HG02642 (cell line): ENCODE data around the gene CXorf66.
"Not testable (repeated sequence)": the region's sequence is repeated elsewhere in the genome, so short reads cannot be mapped to it uniquely, and the experiment has no call there.

ENCODE experiments used
- ATAC-seq: cut with Tn5 transposase; IDR thresholded peaks from one replicate; pipeline ENCODE4 v1.9.1; 2021; ENCODE audit warnings: mild to moderate bottlenecking; ENCODE audit not compliant: unreplicated experiment, poor library complexity

The CXorf66 gene, protein sequence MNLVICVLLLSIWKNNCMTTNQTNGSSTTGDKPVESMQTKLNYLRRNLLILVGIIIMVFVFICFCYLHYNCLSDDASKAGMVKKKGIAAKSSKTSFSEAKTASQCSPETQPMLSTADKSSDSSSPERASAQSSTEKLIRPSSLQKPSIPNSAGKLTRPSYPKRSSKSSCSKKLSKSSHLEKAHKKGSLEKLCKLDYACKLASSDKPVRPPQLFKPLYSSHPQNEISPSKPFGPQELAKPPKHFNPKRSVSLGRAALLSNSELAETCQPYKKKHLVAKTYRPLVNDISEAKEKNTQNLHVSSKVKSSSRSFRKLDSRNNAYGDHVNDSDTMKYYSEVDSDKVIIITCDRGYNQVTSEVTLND

DNA sequence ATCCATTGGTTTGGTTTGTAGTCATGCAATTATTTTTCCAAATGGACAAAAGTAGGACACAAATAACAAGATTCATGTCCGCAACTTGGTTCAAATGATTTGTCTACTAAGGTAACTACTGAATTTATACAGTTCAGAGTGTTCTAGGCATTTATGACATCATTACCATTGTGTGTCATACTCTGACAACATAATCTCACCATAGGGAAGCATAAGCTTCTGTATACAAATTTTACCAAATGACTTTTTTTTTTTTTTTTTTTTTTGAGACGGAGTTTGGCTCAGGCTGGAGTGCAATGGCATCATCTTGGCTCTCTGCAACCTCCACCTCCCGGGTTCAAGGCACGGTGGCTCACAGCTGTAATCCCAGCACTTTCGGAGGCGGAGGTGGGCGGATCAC, at the start of gene CXorf66:
Gene CXorf66, minus strand, starts transcription at position 101 of the 400 bp plus-strand sequence. Its CDS starts 25 bp downstream, at position 76.
- ATAC-seq: no peak

DNA sequence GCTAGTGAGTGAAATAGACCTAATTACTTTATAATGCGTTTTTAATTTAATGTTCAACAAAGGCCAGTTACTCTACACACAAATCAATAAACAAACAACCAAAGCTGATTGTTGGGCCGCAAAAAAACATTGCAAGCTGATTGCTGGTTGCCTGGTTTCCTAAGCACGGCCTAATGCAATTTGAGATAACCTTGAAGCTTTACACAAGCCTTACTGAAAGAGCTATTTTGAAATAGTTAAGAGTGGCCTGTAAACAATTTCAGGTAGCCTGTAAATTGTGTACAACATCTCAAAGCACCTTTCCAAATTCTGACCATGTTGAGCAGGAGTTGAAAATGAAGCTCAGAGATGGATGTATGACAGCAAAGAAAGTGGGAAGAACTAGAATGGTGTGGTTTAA, 17.5 kb upstream of the CXorf66 start:
- no peak for ATAC-seq

DNA sequence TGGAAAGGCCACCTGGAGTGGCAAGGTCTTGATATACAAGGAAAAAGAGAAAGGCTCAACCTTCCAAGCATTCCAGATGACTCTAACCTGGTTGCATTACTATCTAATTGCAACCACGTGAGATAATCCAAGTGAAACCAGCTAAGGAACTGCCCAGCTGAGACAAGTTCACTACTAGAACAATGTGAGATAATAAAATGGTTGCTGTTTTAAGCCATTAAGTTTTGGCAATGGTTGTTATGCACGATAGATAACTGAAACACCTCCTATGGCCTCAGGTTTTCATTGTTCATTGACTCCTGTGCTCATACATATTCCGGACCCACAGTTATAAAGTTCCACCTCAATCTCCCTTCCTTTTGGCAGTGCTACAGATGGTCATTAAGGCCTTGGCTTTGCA, 9.2 kb upstream of the CXorf66 start:
- no peak for ATAC-seq

DNA sequence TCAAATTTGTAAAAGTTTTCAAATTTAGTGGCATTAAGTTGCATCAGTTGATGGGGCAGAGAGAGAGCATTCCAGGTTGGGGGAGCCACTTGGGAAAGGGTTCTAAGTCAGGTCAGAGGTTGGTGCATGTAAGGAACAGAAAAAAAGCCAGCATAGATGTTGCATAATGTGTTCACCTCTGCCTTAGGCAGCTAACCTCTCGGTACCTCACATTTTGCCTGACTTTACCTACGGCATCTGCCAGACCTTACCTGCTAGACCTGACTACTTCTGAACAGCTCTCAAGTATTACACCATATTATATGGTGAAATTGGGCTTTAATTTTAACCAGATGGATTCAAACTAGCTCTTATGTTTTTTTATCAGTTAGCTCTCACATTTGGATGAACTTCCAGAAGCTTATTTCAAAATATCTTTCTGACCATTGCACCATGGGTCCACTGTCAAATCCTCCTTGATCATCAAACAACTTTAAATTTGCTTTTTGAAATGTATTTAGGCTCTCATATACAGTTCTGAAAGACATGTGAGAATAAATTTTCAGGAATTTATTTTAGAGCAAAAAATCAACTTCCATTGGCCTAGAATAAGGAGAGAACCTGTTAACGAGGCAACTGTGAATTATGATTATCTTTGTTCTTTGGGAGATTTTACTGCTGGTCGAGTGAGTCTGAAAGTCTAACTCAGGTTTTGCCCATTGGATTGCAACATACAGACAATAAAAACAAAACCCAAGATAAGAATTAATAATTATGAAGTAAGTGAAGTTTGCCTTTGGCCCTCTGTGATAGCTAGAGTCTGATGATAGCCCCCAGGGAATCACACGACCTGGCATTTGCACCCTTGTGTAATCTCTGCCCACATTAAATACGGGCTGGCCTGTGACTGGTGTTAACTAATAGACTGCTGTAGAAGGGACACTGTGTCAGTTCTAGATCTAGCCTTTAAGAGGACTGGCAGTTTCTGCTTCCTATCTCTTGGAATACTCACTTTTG, 7.6 kb upstream of the CXorf66 start:
- no peak for ATAC-seq

DNA sequence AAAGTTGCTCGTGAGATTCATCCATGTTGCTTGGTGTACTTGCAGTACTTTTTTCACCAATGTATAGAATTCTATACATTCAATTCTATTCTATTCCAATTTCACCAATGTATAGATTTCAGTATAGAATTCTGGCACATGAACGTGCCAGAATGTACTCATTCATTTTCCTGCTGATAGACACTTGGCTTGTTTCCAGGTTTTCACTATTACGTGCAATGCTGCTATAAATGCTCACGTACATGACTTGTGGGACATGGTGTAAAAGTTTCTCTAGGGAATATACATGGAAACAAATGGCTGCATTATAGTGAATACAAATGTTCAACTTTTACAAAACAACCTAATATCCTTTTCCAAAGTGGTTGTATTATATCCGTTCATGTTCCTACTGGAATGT, 6.8 kb upstream of the CXorf66 start:
- ATAC-seq: no peak

DNA sequence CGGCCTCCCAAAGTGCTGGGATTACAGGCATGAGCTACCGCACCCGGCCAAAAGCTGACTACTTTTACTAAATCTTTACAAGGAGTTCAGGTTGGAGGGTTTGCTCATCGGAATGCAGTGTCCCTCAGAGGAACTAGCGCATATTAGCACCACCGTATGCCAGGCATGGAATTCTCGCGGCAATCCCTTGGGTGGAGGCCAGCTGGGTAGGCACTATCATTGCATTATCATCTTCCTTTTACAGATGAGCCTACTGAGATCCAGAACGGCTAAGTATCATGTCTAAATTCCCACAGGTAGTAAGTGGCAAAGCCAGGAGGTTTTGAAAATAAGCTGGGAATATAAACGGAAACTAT, 6.1 kb upstream of the CXorf66 start:
- ATAC-seq: no peak

DNA sequence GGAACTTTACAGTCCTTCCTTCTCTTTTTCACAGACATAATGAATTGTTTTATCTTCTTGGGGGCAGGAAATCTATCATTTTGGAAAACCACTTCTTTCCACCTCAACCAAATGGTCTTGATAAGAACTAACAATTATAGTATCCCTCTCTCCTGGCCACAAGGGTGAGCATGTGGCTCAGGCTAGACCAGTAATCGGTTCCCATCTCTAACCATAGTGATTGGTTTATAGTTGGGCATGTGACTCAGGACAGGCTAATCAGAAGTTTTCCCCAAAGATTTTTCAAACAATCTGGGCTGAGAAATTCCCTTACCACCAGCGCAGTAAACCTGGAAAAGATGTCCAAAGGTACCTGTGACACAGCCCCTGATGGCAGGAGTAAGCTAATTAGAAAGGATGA, 4.0 kb upstream of the CXorf66 start:
- ATAC-seq: no peak

DNA sequence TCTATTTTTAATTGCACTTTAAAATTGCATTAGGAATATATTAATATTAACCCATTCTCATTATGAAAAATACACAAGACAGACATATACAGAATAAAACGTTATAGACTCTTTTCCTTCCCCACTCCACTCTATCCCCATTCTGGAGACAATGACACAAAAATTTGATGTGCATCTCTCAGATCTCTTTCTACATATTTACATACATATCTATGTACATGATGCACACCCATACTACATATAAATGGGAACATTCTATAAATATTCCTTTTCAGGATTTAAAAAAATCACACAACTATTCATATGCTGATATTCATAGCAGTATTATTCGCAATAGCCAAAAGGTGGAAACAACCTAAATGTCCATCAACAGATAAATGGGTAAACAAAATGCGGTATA, 2.4 kb upstream of the CXorf66 start:
- ATAC-seq: no peak

DNA sequence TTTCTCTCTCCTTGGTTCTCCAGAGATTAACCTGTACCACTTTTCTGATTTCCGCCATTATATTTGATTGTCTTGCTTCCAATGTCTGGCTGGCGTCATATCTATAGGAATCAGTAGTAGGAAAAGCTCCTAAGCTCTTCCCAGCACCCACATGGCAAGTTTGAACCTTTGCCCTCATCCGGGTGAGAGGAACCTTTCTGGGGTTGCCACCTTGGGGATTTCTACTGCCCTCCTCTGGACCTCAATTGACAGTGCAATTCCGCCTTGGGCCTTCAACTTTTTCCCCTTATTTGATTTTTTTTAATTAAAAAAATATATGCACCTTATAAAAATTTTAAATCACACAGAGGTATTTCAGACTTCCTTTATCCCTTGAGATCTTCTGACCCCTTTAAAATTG, 2.0 kb upstream of the CXorf66 start:
- ATAC-seq: no peak

DNA sequence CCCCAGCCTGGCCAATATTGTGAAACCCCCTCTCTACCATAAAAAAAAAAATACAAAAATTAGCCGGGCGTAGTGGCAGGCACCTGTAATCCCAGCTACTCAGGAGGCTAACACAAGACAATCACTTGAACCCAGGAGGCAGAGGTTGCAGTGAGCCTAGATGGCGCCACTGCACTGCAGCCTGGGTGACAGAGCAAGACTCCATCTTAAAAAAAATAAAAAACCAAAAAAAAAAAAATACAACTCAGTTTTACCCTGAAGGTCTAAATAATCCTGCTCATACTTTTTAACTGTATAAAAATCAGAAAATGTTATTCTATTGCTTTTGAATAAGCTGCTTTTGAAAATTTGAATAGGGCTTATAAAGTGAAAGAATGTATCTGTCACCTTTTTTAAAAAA, 838 bp upstream of the CXorf66 start:
- ATAC-seq: not testable (repeated sequence)

DNA sequence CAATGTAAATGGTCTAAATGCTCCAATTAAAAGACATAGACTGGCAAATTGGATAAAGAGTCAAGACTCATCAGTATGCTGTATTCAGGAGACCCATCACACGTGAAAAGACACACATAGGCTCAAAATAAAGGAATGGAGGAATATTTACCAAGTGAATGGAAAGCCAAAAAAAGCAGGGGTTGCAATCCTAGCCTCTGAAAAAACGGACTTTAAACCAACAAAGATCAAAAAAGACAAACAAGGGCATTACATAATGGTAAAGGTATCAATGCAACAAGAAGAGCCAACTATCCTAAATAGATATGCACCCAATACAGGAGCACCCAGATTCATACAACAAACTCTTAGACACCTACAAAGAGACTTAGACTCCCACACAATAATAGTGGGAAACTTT, 4.2 kb downstream of the CXorf66 start:
- not testable (repeated sequence) for ATAC-seq

DNA sequence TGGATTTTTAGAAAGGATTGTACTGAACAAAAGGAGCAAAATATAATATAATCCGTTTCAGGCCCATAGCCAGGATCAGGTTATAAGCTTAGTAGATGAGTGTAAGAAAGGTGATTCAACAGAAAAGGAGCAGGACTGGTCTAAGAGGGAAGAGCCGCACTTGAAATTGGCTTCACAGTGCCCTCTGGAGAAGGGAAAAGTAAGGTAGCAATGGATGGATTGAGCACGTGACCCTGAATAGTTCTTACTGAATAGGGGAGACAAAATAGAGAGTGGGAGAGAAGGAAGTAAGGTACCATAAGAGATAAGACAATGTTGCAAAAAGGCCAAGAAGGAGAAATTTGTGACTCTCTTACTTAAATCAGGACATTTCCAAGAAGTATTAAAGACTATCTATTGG, 15.6 kb downstream of the CXorf66 start:
- no peak for ATAC-seq

DNA sequence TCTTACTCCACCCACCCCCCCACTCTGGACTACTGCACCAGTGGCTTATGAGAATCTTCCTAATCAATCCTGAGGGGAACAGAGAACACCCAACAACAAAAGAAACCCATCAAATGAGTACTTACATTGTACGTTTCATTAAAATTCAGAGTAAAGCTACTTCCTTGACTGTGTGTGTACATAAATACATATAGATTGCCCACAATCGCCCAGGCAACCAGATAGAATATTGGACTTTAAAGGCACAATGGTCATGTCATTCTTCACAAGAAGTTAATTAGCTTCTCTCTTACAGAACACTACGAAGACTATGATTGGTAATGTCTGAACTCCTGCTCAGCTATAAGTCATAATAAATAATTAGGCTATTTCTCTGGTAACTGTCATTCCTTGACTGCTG, 20.2 kb downstream of the CXorf66 start:
- no peak for ATAC-seq

DNA sequence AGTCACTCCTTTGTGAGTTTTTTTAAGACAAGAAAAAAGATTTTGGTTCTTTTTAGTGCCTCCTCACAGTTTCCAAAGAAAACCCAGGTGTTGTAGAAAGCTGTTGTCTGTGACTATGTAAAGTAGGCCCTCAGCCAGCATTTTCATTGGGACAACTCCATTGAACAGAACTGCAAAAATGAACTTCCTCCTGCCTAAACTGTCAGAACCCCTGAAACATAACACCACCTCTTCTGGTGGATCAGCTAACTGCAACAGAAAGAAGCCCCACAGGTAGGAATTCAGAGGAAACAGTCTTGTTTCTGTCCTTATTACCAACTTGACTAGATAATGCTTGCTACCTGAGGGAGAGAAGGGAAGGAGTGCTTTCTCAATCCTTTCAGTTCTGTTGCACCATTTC, 29.1 kb downstream of the CXorf66 start:
- no peak for ATAC-seq

DNA sequence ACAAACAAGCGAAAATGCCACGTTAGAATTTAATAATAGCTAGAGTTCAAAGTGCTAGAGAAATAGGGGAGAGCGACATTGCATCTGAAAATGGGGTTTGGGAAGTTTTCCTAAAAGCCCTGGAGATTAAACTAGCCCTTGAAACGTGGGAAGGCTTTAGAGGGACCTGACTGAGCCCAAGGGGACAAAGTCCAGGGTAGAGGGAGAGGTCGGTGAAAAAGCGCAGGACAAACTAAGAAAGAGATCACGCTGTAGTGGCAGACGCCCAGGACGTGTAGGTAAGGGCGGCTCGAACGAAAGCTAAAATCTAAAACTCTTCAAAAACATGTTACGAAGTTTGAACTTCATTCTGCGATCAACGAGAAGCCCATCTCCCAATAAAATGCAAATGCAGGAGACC, 31.4 kb downstream of the CXorf66 start:
- ATAC-seq: no peak

DNA sequence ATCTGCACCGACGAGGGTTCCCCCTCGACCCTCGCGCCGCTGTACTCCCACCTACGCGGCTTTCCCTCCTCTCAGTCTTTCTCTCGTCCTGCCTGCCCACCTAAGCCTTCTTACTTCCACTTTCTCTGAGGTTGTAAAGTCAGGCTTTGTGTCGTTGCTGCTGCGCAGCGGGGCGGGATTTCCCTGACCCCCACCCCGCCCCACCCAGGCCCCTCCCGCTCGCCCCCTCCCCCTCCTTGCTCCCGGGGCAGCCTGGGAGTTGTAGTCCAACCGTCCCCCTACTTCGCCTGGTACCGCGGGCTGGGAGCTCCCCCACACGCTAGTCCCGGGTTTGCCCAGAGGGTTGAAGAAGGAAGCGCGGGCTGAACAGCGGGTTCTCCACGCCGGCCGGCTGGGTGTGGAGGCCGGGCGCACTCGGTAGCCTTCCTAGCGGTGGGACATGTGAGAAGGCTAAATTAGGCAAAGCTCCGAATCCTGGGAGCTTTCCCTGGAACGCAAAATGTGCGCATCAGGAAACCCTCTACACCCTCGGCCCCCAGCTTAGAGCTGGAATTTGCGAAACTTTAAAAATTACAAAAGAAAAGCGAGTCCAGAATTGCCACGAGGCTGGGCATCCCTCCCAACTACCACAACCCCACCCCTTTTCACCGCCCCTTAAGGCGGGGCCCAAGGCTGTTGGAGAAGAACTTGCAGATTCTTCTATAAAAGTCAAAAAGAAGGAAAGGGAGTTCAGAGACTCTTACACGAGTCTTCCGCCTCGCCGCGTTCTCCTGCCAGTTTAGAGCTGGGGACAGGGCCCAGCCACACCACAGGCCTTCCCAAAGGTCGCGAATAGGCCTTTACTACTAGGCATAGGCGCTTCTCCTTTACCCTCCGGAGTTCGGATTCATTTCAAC, 32.2 kb downstream of the CXorf66 start, which contains the start of gene ATP11C:
Gene ATP11C, minus strand, starts transcription at position 153 of the 896 bp plus-strand sequence. CDS start 1,011 bp downstream, outside the sequence.
- ATAC-seq: peak; percentile 83

DNA sequence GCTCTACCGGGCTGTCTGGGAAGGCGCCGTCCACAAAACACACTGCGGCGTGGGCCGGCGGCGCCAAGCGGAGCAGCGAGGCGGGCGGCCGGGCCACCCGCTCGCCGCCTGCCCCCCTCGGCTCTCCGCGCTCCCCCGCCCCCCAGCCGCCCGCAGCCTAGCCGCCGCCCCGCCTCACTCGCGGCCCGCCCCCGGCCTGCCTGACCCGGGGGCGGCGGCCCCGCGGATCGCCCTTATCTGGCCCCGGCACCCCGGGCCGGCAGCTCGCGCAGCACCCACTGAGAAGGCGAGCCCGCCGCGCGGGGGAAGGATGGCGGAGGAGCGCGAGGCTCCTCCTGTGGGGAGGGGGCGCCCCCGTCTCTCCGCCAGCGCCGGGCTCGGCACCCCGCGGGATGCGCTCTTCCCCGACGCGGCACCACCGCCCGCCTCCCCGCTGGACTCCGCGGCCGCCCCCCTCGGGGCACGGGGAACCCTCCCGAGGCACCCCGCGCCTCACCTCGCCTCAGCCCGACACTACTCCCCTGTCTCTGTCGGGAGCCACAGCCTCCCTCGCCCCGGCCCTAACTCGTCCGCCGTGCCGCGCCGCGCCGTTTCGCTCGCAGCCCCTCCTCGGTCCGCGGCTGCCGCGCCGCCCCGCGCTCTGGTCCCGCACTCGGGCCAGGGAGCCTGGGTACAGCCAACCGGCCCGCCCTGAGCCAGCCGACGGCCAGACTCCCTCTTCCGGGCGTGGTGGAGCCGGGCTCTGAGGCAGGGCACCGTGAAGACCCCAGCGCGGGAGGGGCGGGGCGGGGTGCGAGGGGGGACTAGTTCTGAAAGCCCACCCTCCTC, 33.0 kb downstream of the CXorf66 start:
- peak; percentile 49 for ATAC-seq

DNA sequence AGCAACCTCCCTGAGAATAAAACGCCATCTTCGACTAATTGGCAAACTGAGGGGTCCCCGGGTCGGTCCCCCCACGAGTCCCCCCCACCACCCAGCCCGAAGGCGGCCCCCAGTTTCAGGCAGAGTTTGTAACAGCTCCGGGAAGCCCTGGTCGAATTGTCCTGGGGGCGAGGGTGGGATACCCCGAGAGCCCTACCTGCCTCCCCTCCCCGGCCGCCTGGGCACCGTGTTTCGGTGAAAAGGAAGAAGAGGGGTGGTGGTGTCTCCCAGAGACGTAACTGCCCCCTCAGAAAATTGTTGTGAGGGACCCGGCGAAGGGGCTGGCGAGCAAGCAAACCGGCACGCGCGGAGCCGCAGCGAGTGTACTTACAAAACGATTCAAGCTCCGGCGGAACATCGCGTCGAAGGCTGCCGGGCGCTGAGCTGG, 33.7 kb downstream of the CXorf66 start:
- ATAC-seq: no peak

DNA sequence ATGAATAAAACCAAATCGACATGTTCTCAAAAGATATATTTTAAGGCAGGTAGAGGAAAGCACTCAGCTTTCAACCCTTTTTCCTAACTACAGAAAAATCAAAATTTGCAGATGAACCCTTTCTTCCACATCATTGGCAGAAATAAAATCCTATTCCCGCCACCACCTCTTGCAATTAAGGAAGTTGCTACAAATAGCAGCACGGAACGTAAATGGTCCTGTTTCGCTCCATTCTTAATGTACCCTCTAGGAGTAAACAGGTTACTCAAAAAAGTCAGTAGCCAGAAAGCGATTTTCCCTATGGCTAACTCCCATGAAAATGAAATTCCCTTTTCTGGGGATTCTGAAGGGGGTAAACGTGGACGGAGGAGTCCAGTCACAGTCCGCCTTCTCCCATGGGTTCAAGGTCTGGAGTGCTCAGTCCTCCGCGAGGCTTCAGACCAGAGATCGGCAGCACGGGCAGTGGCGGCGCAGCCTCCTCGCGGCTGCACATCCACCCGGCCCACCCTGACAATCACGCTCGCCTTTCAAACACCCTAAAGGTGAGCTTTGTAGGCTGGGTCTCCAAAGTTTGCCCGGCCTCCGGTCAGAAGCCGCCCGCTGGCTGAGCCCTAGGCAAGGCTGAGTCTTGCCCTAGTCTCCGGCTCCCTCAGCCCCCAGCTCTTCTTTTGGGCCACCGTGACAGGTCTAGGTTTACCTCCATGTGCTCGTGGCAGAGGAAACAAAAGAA, 34.2 kb downstream of the CXorf66 start:
- ATAC-seq: no peak
